ENCODE measurements around the gene PHF21B. TPM values are rescaled to one million over a fixed set of nuclear protein-coding genes. Genes with fewer than 3 reads are reported as not detected.

PHF21B gene
- total and polyA plus RNA-seq, 2 experiments from 2014 or later, result 20.6 to 149 TPM

DNA sequence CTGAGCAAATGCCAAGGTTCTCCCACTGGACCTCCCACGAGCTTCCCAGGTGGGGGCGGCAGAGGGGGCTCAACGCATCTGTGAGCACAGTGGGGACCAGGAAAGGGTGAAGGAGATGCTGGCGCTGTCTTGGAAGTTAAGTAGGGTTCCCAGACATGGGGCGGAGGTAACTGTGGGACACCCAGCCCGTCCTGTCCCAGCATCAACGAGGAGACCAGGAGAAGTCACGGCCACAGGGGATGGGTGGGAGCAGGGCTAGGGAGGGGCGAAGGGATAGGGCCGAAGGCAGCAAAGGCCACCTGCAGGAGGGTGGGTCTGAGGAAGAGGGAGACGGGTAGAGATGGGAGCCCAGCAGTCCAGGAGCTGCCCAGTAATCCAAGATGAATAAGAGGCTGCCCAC lies 70.4 kb downstream of the PHF21B start:
- peaks cover 7% of the 10 kb centered on the region; the same call in 1 of the 3 replicates for H3K36me3 Mint-ChIP-seq (ENCODE audit: low read depth)
- peaks cover 55% of the 10 kb centered on the region for H3K4me1 Mint-ChIP-seq
- Histone ChIP-seq H3K4me1 (ENCODE audit: insufficient read depth) (peaks cover 24% of the 10 kb centered on the region), H2AFZ (no peak overlapping the region), H4K20me1 (replicated peaks; ENCODE audit: insufficient read depth) (peaks cover 20% of the 10 kb centered on the region), H3K9me2 (ENCODE audit: insufficient read depth) (no peaks in the 10 kb centered on the region), H3F3A (replicated peaks; ENCODE audit: low read depth) (peaks cover 9% of the 10 kb centered on the region; the same call in 1 of the 2 replicates), H3K36me3 (ENCODE audit: insufficient read depth) (no peaks in the 10 kb centered on the region), H3K4me3 (no peak overlapping the region), H3K4me2 (no peak overlapping the region), H3K79me2 (replicated peaks; ENCODE audit: insufficient read depth) (no peaks in the 10 kb centered on the region; the same call in 1 of the 2 replicates), H3K27me3 (ENCODE audit: insufficient read depth) (no peaks in the 10 kb centered on the region), H3K27ac (ENCODE audit: low read depth) (no peak overlapping the region)
- ATAC-seq (no peak), DNase-seq (ENCODE audit: low spot score) (no peak)
- no peaks in the 10 kb centered on the region; the same call in 2 of the 3 replicates for H3K9me3 Mint-ChIP-seq
- H3K4me3 Mint-ChIP-seq, result no peak overlapping the region; the same call in 2 of the 3 replicates
- peaks cover 8% of the 10 kb centered on the region for H3K27me3 Mint-ChIP-seq (ENCODE audit: insufficient read depth, low read depth, poor library complexity)
- no peak overlapping the region for H3K27ac Mint-ChIP-seq
- TF ChIP-seq, protein P1, sequence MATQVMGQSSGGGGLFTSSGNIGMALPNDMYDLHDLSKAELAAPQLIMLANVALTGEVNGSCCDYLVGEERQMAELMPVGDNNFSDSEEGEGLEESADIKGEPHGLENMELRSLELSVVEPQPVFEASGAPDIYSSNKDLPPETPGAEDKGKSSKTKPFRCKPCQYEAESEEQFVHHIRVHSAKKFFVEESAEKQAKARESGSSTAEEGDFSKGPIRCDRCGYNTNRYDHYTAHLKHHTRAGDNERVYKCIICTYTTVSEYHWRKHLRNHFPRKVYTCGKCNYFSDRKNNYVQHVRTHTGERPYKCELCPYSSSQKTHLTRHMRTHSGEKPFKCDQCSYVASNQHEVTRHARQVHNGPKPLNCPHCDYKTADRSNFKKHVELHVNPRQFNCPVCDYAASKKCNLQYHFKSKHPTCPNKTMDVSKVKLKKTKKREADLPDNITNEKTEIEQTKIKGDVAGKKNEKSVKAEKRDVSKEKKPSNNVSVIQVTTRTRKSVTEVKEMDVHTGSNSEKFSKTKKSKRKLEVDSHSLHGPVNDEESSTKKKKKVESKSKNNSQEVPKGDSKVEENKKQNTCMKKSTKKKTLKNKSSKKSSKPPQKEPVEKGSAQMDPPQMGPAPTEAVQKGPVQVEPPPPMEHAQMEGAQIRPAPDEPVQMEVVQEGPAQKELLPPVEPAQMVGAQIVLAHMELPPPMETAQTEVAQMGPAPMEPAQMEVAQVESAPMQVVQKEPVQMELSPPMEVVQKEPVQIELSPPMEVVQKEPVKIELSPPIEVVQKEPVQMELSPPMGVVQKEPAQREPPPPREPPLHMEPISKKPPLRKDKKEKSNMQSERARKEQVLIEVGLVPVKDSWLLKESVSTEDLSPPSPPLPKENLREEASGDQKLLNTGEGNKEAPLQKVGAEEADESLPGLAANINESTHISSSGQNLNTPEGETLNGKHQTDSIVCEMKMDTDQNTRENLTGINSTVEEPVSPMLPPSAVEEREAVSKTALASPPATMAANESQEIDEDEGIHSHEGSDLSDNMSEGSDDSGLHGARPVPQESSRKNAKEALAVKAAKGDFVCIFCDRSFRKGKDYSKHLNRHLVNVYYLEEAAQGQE (IDR thresholded peaks at IDR 0.05; ENCODE audit: unreplicated experiment), result no peak
- TF ChIP-seq ZNF331 (CRISPR knock-in tag; IDR thresholded peaks at IDR 0.05; ENCODE audit: low read depth), result no peak
- no peak for TF ChIP-seq ZNF114 (CRISPR knock-in tag; IDR thresholded peaks at IDR 0.05)
- no peak for TF ChIP-seq EZH2phosphoT487 (IDR thresholded peaks at IDR 0.05; ENCODE audit: unreplicated experiment)
- no peak for TF ChIP-seq NANOG (IDR thresholded peaks at IDR 0.05; ENCODE audit: borderline replicate concordance)
- TF ChIP-seq, protein P2, sequence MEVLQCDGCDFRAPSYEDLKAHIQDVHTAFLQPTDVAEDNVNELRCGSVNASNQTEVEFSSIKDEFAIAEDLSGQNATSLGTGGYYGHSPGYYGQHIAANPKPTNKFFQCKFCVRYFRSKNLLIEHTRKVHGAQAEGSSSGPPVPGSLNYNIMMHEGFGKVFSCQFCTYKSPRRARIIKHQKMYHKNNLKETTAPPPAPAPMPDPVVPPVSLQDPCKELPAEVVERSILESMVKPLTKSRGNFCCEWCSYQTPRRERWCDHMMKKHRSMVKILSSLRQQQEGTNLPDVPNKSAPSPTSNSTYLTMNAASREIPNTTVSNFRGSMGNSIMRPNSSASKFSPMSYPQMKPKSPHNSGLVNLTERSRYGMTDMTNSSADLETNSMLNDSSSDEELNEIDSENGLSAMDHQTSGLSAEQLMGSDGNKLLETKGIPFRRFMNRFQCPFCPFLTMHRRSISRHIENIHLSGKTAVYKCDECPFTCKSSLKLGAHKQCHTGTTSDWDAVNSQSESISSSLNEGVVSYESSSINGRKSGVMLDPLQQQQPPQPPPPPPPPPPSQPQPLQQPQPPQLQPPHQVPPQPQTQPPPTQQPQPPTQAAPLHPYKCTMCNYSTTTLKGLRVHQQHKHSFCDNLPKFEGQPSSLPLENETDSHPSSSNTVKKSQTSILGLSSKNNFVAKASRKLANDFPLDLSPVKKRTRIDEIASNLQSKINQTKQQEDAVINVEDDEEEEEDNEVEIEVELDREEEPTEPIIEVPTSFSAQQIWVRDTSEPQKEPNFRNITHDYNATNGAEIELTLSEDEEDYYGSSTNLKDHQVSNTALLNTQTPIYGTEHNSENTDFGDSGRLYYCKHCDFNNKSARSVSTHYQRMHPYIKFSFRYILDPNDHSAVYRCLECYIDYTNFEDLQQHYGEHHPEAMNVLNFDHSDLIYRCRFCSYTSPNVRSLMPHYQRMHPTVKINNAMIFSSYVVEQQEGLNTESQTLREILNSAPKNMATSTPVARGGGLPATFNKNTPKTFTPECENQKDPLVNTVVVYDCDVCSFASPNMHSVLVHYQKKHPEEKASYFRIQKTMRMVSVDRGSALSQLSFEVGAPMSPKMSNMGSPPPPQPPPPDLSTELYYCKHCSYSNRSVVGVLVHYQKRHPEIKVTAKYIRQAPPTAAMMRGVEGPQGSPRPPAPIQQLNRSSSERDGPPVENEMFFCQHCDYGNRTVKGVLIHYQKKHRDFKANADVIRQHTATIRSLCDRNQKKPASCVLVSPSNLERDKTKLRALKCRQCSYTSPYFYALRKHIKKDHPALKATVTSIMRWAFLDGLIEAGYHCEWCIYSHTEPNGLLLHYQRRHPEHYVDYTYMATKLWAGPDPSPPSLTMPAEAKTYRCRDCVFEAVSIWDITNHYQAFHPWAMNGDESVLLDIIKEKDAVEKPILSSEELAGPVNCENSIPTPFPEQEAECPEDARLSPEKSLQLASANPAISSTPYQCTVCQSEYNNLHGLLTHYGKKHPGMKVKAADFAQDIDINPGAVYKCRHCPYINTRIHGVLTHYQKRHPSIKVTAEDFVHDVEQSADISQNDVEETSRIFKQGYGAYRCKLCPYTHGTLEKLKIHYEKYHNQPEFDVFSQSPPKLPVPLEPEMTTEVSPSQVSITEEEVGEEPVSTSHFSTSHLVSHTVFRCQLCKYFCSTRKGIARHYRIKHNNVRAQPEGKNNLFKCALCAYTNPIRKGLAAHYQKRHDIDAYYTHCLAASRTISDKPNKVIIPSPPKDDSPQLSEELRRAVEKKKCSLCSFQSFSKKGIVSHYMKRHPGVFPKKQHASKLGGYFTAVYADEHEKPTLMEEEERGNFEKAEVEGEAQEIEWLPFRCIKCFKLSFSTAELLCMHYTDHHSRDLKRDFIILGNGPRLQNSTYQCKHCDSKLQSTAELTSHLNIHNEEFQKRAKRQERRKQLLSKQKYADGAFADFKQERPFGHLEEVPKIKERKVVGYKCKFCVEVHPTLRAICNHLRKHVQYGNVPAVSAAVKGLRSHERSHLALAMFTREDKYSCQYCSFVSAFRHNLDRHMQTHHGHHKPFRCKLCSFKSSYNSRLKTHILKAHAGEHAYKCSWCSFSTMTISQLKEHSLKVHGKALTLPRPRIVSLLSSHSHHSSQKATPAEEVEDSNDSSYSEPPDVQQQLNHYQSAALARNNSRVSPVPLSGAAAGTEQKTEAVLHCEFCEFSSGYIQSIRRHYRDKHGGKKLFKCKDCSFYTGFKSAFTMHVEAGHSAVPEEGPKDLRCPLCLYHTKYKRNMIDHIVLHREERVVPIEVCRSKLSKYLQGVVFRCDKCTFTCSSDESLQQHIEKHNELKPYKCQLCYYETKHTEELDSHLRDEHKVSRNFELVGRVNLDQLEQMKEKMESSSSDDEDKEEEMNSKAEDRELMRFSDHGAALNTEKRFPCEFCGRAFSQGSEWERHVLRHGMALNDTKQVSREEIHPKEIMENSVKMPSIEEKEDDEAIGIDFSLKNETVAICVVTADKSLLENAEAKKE (CRISPR knock-in tag; IDR thresholded peaks at IDR 0.05), result no peak
- TF ChIP-seq, protein P3, sequence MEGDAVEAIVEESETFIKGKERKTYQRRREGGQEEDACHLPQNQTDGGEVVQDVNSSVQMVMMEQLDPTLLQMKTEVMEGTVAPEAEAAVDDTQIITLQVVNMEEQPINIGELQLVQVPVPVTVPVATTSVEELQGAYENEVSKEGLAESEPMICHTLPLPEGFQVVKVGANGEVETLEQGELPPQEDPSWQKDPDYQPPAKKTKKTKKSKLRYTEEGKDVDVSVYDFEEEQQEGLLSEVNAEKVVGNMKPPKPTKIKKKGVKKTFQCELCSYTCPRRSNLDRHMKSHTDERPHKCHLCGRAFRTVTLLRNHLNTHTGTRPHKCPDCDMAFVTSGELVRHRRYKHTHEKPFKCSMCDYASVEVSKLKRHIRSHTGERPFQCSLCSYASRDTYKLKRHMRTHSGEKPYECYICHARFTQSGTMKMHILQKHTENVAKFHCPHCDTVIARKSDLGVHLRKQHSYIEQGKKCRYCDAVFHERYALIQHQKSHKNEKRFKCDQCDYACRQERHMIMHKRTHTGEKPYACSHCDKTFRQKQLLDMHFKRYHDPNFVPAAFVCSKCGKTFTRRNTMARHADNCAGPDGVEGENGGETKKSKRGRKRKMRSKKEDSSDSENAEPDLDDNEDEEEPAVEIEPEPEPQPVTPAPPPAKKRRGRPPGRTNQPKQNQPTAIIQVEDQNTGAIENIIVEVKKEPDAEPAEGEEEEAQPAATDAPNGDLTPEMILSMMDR (conservative IDR thresholded peaks at IDR 0.05; ENCODE audit: low read depth in 2 of 2), result no peak
- no peak for TF ChIP-seq EZH2 (IDR thresholded peaks at IDR 0.05; ENCODE audit: low read depth, unreplicated experiment)
- TF ChIP-seq JUNB (IDR thresholded peaks at IDR 0.05; ENCODE audit: unreplicated experiment), result no peak
- TF ChIP-seq, protein P4, sequence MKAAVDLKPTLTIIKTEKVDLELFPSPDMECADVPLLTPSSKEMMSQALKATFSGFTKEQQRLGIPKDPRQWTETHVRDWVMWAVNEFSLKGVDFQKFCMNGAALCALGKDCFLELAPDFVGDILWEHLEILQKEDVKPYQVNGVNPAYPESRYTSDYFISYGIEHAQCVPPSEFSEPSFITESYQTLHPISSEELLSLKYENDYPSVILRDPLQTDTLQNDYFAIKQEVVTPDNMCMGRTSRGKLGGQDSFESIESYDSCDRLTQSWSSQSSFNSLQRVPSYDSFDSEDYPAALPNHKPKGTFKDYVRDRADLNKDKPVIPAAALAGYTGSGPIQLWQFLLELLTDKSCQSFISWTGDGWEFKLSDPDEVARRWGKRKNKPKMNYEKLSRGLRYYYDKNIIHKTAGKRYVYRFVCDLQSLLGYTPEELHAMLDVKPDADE (IDR thresholded peaks at IDR 0.05), result no peak
- TF ChIP-seq STAT1 (IDR thresholded peaks at IDR 0.05; ENCODE audit: unreplicated experiment), result no peak
- TF ChIP-seq CREB1 (CRISPR knock-in tag; IDR thresholded peaks at IDR 0.05; ENCODE audit: low read depth), result no peak
- TF ChIP-seq POLR2AphosphoS5 (IDR thresholded peaks at IDR 0.05; ENCODE audit: low read depth), result no peak
